ENCODE measurements around the gene MRPS21.

Gene MRPS21

DNA sequence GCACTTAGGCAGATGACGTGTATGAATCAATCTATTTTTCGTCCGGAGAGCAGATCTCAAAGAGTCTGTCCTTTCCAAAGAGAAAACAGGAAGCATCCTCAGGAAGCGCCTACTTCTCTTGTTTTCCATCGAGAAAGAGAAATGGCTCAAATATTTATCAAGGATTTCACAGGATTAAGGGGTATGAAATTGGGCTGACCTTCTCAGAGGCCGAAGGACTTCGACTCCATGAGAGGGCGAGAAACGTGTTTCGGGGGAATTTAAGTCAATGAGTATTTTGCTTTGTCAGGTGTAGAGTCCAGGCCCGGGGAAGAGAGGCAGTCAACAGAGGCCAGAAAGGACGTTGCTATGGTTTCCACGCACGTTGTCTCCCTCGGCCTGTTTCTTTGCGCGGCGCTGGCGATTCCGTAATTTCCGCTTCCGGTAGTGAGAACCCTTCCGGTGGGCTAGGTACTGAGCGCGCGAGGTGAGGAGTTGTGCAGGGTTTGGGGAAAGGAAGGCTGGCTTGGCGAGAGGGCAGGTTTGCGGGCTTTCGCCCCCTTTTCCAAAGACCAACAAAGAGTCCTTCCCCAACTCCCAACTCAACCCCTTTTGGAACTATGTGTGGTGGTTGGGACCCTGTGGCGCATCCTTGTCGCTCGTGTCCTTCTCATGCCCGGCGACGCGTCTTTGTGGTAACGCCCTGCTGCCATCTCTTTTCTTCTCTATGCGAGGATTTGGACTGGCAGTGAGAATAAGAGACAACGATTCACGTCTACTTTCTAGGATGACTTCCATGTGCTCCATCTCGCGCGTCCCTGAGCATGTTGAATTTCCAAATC, at the start of gene MRPS21:
MRPS21 (plus strand) TSS at position 429 of the 821 bp plus-strand sequence. CDS start 506 bp downstream, outside the sequence.
- peak; percentile 94 for DNase-seq (ENCODE audit: low read depth)

- DNase-seq (ENCODE audit: low read depth): no peak
These were observed 43.7 kb upstream of the MRPS21 start for GRCh38 chr1:150249936-150250335.

DNA sequence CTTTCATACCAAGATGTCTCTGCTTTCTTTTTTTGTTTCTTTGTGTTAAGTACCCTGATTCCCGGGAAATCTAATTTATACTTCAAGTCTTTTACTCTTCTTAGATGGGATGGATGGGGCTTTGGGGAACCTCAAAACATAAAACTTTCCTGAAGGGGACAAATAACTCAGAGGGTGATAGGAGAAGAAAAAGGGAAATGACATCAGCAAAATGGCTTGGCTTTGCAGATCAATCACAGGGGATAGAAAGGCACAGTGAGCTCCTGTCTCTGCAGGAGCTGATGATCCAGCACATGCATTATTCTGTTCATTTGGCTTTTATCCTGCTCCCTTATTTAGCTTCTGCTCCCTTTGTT, 37.5 kb upstream of the MRPS21 start:
- DNase-seq (ENCODE audit: low read depth): peak; percentile 14

GRCh38 chr1:150256554-150257341, 36.9 kb upstream of the MRPS21 start:
- peak; percentile 26 for DNase-seq (ENCODE audit: low read depth)

DNA sequence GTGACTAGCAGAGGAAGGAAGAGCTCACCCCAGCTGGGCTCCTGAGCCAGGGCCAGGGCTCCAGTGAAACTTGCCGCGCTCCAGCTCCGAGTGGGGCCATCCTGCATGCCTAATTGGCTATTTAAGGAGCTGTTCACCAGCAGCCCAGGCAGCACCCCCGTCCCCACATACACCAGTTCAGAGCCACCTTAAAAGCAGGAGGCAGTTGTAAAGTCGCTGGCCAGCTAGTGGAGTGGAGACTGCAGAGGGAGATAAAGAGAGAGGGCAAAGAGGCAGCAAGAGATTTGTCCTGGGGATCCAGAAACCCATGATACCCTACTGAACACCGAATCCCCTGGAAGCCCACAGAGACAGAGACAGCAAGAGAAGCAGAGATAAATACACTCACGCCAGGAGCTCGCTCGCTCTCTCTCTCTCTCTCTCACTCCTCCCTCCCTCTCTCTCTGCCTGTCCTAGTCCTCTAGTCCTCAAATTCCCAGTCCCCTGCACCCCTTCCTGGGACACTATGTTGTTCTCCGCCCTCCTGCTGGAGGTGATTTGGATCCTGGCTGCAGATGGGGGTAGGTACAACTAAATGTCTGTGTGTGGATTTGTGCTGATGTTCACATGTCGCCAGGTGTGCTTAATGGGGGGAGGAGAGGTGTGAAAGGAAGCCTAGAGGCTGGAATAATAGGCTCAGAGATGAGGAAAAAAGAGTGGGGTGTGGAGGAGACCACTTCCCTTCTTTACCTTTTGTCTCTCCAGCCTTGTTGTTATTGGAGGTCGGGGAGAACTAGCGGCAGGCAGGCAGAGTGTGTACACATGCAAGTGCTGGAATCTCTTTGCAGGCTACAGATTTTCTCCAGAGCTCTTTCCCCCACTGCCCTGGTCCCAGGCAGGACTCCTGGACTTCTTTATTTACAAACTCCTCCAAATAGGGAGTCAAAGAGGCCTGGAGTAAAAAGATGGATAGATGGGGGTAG, 35.8 kb upstream of the MRPS21 start, which contains the start of gene CA14:
CA14 (plus strand) TSS at position 151 of the 962 bp plus-strand sequence; CDS start at position 506, 355 bp downstream.
- DNase-seq (ENCODE audit: low read depth): no peak

- no peak for DNase-seq (ENCODE audit: low read depth)
These were observed 34.4 kb upstream of the MRPS21 start for GRCh38 chr1:150259217-150259616.

DNA sequence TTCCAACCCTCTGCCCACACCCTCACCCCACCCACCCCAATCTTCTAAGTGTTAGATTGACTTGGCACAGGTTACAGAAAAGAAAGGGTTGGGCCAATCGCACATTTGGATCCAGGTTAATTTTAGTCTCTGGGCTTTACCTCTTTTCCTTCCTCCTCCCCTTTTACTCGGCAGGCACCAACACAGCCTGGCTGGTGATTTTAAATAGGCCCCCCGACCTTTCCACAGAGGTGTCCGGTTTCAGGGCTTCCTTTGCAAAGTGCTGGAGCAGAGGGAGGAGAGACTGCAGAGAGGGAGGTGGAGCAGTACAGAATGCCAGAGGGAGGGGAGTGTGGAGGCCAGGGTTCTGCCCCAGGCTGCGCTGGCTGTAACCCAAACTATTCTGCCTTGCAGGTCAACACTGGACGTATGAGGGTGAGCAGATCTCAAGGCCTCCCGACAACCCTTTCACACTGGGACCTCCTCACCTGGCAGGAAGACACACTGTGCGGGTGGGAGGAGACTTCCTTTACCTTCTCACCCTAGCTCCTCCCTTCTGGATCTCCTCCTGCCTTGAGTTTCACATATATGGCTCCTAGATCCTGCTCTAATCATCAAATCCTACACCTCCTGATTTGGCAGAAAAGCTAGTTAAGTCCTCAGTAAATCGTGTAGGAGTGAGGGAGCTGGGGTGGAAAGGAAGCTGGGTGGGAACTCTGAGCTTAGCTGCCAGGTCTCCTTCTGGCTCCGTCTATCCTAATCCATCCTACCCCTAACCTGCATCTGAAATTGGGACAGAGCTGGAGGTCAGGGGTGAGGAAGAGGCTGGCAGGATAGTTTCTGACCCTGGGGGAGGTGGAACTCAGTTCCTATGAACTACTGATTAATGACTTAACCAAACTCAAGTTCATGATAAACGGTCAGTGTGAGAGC, 33.6 kb upstream of the MRPS21 start:
- DNase-seq (ENCODE audit: low read depth): peak; percentile 23

GRCh38 chr1:150261367-150261766, 32.3 kb upstream of the MRPS21 start:
- no peak for DNase-seq (ENCODE audit: low read depth)

- DNase-seq (ENCODE audit: low read depth): no peak
These were observed 31.0 kb upstream of the MRPS21 start for GRCh38 chr1:150262388-150263320.

DNA sequence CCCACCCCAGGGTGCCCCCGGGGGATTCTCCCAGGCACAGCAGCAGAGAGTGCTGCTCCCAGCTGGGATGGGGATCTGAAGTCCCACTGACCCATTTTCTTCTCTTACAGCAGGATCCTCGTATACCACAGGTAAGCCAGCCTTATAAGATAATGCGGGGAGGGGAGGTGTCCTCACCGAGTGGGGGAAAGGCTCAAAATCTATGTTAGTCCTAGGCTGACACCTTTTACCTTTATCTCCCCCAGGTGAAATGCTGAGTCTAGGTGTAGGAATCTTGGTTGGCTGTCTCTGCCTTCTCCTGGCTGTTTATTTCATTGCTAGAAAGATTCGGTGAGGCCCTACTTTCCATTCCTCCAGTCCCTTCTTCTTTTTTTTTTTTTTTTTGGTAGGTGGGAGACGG, 30.1 kb upstream of the MRPS21 start:
- DNase-seq (ENCODE audit: low read depth): no peak

- no peak for DNase-seq (ENCODE audit: low read depth)
These were observed 25.8 kb upstream of the MRPS21 start for GRCh38 chr1:150267896-150268295.

GRCh38 chr1:150268340-150268704, 25.3 kb upstream of the MRPS21 start:
- DNase-seq (ENCODE audit: low read depth): peak; percentile 64

- peak; percentile 99 for DNase-seq (ENCODE audit: low read depth)
These were observed 24.8 kb upstream of the MRPS21 start, which contains the start of gene APH1A for GRCh38 chr1:150268705-150269403. APH1A (minus strand) TSS chr1:150269016; CDS start chr1:150268810, 206 bp downstream.

DNA sequence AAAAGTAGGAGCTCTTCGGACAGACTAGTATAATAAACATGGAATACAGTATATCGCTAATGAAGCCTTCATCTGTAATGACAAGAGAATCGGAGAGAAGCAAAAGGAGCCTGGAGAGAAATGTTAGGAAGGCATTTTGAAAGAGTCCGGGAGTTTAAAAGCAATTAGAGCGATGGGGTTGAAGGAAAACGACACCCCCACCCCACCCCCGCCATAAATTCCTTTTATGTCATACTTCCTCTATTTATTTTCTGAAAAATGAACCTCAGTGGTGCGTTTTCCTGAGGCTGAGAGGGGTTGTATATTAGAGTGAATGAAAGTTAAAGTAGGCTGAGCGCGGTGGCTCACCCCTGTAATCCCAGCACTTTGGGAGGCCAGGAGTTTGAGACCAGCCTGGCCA, 24.2 kb upstream of the MRPS21 start:
- no peak for DNase-seq (ENCODE audit: low read depth)

- no peak for DNase-seq (ENCODE audit: low read depth)
These were observed 22.2 kb upstream of the MRPS21 start for GRCh38 chr1:150271291-150271959.

DNA sequence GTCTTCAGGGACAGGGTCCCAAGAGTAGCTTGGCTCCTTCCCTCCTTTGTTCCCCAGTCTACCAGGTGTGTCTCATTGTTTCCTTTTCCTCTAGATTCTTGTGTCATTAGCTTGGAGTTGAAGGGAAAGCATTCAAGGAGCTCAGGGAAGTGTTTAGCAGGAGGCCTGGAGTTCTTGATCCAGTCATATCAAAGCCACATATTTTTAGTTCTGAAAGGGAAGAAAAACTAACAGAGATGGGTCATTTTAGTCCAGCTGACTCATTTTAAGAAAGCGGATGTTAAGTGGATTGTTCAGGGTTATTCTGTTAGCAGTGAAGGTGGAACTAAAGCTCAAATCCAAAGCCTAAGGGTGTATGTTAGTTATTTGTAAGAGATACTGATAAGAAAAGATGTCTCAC, 20.4 kb upstream of the MRPS21 start:
- DNase-seq (ENCODE audit: low read depth): no peak

DNA sequence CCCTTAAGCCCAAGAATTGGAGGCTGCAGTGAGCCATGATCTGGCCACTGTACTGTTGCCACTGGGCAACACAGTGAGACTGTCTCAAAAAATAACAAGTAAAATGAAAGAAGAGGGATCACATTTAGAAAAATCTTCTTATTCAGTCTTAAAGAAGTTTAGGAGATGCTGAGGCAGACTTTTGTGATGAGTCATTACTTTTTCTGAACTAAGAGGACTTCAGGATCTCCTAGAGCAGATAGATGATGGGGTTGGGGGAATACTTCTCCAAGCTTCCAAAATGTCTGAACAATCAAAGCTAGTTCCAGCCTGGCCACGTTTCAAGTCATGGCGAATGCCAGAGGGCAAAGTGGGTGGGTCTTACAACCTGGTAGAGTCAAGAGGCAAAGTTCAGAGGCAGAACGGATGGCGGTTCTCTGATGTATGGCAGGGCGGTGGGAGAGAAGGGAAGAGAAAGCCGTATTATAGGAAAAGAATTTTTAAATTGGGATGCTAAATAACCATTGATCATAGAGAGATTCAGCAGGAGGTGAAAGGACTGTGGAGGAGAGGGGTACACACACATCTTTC, 13.4 kb upstream of the MRPS21 start:
- no peak for DNase-seq (ENCODE audit: low read depth)

DNA sequence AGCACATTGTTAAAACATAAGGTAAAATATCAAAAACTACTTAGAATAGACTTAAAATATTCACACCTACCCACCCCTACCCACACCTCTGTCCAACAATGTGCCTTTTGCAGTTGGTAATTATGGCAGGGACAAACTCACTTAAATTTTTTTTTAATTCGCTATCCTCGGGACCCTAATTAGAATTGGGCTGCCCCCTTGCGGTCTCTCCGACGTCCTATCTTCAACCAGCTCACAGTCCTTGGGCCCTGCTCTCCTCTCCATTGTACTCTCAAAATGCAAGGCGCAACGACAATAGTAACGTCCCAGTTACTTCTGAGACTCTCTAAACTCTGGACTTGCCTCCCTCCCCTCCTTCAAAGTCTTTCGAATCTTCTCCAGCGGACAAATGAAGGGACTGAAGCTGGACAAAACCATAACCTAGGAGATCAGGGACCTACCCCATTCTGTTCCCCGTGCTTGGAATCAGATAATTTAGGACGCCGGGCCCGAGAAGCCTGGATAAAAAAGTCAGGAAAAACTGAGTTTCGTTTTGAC, 12.4 kb upstream of the MRPS21 start:
- peak; percentile 85 for DNase-seq (ENCODE audit: low read depth)

Measured in ELR (cell line).